HG03432 (cell line): ENCODE measurements around the gene ESYT2.

Source experiments
- ATAC-seq: cut with Tn5 transposase; IDR thresholded peaks from one replicate; pipeline ENCODE4 v1.9.1; 2021; ENCODE audit warnings: mild to moderate bottlenecking, moderate library complexity; ENCODE audit not compliant: unreplicated experiment

Gene ESYT2

GRCh38 chr7:158774952-158775351, 54.4 kb downstream of the ESYT2 start:
- ATAC-seq: no peak

DNA sequence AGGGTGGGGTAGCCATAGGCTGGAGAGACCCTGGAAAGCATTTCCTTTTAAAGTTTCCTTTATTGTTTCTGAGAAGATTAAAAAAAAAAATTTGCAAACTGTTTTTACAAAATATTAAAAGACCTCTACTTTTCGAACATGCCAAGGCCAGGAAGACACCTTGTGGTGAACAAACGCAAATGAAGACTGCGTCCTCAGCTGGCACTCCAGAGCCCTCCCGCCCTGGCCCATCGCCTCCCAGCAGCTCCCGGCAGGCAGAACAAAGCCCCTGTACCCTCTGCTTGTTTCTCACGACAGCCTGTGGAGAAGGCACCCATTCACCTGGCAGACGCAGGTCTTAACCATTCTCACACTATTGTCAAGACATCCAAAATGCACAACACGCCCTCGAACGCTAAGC, 56.4 kb downstream of the ESYT2 start:
- no peak for ATAC-seq

GRCh38 chr7:158771213-158771834, 58.0 kb downstream of the ESYT2 start:
- no peak for ATAC-seq

- ATAC-seq: no peak
Measured at GRCh38 chr7:158767707-158768106, 61.6 kb downstream of the ESYT2 start.

- ATAC-seq: no peak
Measured at GRCh38 chr7:158766570-158767281, 62.6 kb downstream of the ESYT2 start.

DNA sequence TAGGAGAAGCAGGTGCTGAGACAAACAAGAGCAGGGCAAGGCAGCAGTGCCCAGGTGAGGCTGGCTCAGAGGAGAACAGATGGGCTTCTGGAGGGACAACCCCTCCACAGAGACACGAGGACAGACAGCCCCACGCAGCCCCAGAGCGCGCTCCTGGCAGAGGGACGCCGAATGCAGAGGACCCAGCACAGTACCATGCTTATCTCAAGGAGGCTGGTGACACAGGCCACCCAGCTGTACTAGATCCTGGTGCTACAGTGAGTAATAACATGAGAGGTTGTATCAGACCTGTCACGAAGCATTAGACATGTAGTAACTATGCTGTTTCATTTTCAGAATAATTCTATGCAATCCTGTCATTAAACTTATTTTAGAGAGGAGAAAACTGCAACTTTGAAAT, 64.3 kb downstream of the ESYT2 start:
- ATAC-seq: no peak

DNA sequence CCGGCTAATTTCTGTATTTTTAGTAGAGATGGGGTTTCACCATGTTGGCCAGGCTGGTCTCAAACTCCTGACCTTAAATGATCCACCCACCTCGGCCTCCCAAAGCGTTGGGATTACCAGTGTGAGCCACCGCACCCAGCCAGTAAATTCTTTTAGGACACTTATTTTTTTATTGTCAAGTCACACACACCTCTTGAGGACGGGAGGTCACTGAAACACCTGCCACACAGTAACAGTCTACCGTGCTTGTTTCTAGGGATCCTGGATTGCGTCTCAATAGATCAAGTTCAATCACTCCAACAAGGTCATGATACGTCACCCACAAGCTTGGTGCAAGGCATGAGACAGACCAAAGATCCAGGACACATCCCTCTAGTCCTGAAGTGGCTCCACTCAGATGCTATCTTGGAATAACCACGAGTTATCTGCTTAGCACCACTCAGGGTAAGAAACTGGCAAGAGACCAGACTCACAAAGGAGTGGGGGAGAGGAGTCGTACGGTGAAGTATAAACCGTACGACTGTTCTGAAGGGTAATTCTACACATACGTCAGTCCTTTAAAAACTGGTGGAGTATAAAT, 65.8 kb downstream of the ESYT2 start:
- no peak for ATAC-seq

DNA sequence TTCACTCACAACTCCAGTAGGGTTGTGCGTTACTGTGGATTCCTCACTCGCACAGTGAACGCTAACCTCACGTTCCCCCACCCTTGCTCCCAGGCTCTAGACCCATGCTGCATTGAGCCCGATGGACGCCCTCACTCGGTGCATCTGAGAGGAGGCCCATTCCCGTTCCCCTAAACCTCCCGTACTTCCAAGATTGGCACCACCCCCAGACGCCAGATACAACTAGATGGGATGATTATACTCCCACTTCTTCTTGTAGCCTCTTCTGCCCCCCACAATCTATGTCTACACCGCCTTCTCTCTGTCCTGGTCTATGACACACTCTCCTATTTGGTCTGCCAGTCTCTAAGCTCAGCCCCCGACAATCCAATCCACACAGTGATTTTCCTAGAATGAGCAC, 67.4 kb downstream of the ESYT2 start:
- no peak for ATAC-seq

GRCh38 chr7:158760936-158761335, 68.4 kb downstream of the ESYT2 start:
- no peak for ATAC-seq

DNA sequence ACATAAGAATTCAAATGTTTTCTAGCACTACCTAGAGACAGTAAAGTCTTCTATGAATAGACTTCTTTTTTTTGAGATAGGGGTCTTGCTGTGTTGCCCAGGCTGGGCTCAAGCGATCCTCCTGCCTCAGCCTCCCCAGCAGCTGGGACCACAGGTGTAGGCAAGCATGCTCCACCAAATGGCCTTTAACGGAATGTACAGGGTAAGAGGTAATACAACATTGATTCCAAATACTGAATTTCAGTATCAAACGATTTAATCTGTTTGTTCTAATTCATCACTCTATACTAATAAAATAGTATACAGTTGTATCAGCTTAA, 68.9 kb downstream of the ESYT2 start:
- no peak for ATAC-seq

DNA sequence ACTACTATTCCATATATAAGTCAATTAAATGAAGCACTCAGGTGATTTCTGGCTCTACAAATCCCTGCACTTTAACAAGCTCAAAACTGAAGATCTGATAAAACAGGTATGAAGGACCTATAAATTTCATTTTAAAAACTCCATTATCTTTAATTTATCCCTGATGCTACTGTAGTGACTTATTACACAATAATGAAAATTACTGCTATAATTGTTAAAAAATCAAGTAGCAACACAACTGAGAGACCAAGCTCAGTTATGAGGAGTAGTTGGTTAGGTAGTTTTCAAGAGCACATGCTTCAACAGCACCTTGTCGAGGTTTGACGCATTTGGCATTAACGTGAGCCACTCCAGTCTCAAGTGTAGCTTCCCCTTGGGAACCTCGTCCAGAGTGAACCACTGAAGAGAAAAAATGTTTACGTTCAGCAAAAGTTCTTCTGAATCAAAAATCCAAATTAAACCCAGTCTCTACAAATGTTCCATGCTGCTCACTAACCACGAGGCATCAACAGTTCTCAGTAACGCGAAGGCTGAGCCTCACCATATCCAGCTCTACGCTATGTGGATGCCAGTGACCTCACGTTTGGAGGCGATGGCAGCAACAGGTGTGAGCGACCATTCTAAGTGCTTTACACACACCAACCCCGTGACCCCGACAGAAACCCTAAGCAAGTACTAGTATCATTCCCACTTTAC, 69.4 kb downstream of the ESYT2 start:
- ATAC-seq: no peak

GRCh38 chr7:158759245-158759614, 70.1 kb downstream of the ESYT2 start:
- no peak for ATAC-seq

- no peak for ATAC-seq
Measured at GRCh38 chr7:158758586-158759244, 70.6 kb downstream of the ESYT2 start.

DNA sequence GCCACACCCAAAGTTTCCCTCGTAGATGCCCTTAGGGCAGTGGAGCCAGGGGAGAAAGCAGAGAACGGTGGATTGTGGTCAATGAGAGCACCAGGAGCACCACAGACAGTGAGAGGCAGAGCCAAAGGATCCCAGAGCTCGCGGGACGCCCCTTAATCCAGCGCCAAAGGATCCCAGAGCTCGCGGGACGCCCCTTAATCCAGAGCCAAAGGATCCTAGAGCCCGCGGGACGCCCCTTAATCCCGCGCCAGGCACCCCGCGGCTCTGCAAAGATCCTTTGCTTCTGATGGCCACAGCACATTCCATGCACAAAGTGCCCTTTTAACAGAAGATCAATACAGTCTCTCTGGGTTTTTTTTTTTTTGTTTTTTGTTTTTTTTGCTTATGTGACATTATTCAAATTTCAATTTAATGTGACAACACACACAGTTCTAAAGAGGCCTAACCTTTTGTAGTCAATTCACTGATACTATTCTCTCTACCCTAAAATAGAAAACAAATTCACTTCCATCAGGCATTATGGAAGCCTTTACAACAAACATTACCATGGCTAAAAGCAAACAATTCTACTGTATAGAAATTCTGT, 71.8 kb downstream of the ESYT2 start:
- no peak for ATAC-seq

GRCh38 chr7:158754746-158755444, 74.4 kb downstream of the ESYT2 start:
- ATAC-seq: no peak

DNA sequence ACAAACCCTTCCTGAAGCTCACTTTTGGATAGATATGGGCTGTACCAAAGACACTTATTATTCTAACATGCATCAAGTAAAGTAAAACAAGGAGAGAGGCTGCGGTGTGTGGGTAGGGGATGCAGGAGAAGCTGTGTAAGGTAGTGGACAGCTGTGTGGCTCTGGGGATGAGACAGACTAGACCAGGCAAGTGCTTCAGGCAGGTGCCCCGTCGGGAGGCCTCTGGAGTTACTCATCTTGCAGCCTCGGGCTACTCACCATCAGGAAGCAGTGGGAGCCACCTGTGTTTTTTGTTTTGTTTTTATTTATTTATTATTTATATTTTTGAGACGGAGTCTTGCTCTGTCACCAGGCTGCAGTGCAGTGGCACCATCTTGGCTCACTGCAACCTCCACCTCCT, 75.4 kb downstream of the ESYT2 start:
- no peak for ATAC-seq

DNA sequence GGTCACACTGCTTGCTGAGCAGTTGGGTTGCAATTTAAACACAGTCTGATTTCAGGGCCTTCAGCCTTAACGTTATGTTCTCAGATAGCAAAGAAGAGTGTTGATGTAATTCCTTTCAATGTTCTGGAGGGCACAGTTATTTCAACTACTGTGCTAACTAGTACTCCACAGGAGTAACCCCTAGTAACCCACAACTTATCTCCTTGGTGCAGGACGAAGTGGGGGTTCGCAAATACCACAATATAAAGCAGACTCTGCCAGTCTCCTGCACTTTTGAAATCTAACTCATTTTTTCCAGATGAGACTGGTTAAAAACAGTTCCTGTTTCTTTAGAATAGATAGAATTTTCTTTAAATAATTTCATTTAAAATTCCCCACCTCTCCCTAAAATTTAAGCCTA, 77.6 kb downstream of the ESYT2 start:
- ATAC-seq: no peak

DNA sequence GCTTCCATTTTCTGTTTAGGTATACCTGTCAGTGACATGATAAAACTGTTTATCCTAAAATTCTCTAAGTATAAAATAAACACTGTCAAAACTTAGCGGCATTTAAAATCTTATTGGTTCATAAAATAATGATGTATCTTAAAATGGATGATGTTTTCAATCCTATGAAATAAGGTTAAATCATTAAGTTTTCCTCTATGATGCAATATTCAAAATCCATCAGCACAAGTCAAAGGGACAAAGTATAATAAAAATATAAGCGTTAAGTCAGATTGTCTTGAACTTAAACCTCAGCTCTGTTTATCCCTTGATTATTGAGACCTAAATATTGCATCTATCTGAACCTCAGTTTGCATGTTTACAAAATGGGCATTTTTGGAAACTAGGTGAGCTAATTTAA, 78.1 kb downstream of the ESYT2 start:
- ATAC-seq: no peak

GRCh38 chr7:158750702-158751101, 78.6 kb downstream of the ESYT2 start:
- ATAC-seq: no peak

DNA sequence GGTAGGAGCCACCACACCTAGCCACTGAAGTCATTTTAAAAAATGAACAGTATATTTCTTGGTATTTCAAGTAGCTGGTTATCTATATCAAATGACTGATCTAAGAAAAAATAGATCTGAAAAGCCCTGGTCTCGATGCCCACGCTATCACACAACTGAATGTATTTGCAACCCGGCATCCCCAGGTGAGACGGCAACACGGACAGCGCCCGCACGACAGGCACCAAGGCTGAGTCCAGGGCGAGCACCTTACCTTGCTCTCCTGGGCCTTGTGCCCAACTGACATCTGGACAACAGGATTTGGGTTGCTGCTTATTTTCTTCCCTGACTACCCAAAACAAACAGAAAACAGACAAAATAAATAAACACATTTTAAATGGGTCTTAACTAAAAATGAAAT, 79.9 kb downstream of the ESYT2 start:
- no peak for ATAC-seq

DNA sequence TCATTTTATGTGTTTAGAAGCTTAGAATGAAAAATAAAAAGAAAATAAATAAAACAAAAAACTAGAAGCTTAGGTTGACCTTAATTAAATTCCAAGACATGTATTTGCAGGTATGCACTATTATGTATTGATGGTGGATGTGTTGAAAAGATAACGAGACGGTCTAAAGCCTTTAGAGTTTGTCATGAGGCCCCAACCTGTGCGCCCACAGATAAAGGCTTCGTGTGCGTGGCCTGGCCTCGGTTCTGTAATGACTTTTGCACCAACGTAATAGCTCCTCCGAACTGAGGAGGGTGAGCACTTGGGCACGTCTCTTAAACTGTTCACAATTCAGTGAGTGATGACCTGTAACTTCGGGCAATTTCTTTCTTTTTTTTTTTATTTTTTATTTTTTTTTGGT, 81.0 kb downstream of the ESYT2 start:
- no peak for ATAC-seq
